LNCAP (cell line): Measurements from ENCODE around the gene PABPN1.

Source experiments
- TF ChIP-seq, protein P1 (sequence below): fragments of 450-650 bp; IDR thresholded peaks from 2 replicates; pipeline ENCODE4 v1.5.1; 2017; ENCODE audit warnings: mild to moderate bottlenecking

PABPN1 gene

DNA sequence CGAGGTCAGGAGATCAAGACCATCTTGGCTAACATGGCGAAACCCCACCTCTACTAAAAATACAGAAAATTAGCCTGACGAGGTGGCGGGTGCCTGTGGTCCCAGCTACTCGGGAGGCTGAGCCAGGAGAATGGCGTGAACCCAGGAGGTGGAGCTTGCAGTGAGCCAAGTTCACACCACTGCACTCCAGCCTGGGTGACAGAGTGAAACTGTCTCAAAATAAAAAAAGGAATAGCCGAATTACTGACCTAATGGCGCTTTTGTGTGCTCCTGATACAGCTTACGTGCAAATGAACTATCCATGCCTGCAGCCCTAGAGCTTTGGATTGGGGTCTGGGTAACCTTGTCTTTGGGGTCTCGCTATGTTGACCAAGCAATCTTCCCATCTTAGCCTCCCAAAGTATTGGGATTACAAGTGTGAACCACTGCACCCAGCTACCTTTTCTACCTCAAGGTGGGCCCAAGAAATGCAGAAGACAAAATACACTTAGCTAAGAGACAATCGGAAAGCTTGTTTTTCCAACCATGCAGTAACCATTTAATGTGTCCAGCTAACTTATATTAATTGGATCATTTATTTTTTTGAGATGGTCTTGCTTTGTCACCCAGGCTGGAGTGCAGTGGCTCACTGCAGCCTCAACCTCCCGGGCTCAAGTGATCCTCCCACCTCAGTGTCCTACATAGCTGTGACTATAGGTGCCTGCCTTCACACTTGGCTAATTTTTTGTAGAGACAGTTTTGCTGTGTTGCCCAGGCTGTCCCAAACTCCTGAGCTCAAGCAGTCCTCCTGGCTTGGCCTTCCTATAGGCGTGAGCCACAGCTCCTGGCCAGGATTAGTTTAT, 5.5 kb downstream of the PABPN1 start:
- TF ChIP-seq, protein P1, sequence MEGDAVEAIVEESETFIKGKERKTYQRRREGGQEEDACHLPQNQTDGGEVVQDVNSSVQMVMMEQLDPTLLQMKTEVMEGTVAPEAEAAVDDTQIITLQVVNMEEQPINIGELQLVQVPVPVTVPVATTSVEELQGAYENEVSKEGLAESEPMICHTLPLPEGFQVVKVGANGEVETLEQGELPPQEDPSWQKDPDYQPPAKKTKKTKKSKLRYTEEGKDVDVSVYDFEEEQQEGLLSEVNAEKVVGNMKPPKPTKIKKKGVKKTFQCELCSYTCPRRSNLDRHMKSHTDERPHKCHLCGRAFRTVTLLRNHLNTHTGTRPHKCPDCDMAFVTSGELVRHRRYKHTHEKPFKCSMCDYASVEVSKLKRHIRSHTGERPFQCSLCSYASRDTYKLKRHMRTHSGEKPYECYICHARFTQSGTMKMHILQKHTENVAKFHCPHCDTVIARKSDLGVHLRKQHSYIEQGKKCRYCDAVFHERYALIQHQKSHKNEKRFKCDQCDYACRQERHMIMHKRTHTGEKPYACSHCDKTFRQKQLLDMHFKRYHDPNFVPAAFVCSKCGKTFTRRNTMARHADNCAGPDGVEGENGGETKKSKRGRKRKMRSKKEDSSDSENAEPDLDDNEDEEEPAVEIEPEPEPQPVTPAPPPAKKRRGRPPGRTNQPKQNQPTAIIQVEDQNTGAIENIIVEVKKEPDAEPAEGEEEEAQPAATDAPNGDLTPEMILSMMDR: no peak

DNA sequence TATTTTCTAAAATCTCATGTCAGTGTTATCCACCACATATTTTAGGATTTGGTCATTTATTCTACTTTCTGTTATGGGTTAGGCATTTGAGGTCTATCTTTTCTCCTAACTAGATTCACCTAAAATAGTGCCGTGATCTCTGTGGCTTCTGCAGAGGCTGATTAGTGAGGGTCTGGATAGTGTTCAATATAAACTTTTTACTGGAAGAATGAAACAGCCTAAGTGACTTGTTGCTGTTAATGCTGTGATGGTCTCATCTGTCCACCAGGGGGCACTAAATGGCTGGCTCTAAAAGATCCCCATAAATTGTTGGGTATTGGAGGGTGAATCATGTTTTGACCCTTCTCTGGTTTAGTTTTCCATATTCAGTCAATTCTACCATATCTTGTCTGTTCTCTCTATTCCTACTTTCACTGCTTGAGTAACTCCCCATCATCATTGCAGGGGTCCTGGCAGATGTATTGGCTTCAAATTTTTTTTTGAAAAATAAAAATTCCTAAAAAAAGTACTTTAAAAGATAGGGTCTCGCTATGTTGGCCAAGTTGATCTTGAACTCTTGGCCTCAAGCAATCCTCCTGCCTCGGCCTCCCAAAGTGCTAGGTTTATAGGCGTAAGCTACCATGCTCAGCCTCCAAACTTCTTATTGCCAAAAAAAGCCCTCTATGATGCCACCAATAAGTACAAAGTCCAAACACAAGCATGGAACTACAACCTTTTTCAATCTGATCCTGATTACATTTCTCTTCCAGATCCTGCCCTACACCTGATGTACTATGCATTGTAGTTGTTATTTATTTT, 6.9 kb downstream of the PABPN1 start:
- TF ChIP-seq, protein P1: peak; percentile 89

DNA sequence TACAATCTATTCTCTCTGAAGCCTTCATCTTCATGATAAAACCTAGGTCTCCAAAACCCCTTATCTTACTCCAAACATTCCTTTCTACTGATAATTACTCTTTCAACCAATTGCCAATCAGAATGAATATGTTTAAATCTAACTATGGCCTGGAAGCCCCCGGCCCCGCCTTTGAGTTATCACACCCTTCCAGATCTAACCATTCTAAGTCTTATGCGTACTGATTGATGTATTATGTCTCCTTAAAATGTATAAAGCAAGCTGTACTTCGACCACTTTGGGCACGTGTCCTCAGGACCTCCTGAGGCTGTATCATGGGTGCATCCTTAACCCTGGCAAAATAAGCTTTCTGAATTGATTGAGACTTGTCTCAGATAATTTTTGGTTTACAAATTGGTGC, 14.4 kb downstream of the PABPN1 start:
- TF ChIP-seq, protein P1: no peak

DNA sequence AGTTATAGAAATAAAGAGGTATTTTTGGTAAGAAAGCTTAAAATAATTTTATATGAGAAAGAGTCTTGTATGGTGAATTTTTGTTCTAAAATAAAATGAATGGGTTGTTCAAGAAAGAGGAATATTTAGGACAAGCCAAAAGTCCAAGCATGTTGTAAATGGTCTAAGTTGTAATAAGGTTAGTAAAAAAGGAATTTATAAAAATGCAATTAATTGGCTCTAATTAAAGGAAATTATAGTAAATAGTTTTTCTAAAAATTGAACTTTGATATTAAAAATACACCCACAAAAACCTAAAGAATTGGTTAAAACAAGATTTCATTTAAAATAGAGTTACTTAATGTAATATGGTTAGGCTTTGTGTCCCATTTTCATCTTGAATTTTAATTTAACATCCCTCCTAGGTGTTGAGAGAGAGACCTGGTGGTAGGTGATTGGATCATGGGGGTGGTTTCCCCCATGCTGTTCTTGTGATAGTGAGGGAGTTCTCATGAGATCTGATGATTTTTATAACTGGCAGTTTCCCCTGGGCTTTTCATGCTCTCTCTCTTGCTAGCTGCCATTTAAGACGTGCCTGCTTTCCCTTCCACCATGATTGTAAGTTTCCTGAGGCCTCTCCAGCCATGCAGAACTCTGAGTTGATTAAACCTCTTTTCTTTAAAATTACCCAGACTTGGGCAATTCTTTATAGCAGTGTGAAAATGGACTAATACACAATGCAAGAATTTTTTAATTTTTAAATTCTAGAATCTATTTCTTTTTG, 18.4 kb downstream of the PABPN1 start:
- TF ChIP-seq, protein P1: no peak

- TF ChIP-seq, protein P1: no peak
Measured at GRCh38 chr14:23344481-23344880, 23.2 kb downstream of the PABPN1 start.

DNA sequence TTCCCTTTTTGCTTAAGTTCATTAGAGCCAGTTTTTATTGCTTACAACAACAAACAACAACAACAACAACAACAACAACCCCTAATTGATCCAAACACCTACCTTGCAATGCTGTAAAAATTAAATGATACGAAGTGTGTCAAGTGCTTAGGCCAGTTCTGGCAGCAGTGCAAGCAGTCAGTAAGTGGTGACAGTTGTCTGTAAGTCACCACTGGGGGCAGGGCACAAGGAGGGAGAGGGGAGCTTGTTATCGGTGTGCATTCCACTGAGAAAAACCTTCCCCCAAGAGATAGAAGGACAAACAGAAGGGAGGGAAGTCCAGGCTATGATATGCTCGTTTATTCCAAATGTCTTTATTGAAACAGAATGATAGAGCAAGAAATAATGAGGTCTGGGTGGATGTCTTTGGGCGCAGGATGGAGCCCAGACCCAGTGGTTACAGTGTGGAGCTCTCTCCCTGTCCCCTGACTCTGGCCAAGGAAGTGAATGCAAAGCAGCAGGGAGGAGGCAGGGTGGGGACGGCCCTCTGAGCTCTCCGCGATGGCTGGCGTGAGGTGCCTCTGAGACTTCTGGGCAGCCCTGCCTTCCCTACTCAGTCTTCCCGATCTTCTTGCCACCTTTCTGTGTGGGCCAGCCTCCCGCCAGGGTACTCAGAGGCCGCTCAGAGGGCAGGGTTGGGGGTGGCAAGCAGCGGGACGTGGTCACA, 24.9 kb downstream of the PABPN1 start:
- TF ChIP-seq, protein P1: no peak
